Panc1 (cell line): ENCODE data around the gene SLC7A14. TPM values are rescaled to one million over a fixed set of nuclear protein-coding genes. Genes with fewer than 3 reads are reported as not detected.

Source experiments
- ATAC-seq: fragments of 200-7000 bp; cut with Tn5 transposase; 2 replicates; pipeline ENCODE4 v1.9.1; 2020; ENCODE audit warnings: mild to moderate bottlenecking, moderate library complexity
- BruUV-seq: library from RNA; stranded (reverse); fragments of 400-500 nt; replicated peaks from 2 replicates; lab custom pipeline; 2021; lab: Mats Ljungman, UMichigan
- CTCF ChIA-PET: fragments of 300-600 bp; sonication (Branson Sonifier 250); formaldehyde crosslinking; loops from one replicate; lab custom pipeline; 2022; ENCODE audit warnings: antibody characterized with exemption; lab: Charles Lee
- POLR2A ChIA-PET: fragments of 300-600 bp; sonication (Branson Sonifier 250); formaldehyde crosslinking; loops from one replicate; lab custom pipeline; 2022; ENCODE audit warnings: antibody characterized with exemption; lab: Charles Lee
- DNase-seq: peaks from one replicate; pipeline ENCODE4 v3.0.0-alpha.2; 2010; ENCODE audit warnings: low read depth, low spot score
- H3K27ac ChIP-seq: 2 replicates; pipeline ENCODE4 v1.5.1; 2011; ENCODE audit warnings: mild to moderate bottlenecking, low read length, inconsistent platforms
- H3K27me3 ChIP-seq: fragments of 200-500 bp; sonication (Bioruptor generic); 2 replicates; pipeline ENCODE4 v1.6.0; 2014; ENCODE audit warnings: low read length, inconsistent platforms; ENCODE audit not compliant: control insufficient read depth, insufficient read depth
- H3K36me3 ChIP-seq: fragments of 200-500 bp; sonication (Bioruptor generic); 2 replicates; pipeline ENCODE4 v1.5.1; 2014; ENCODE audit warnings: inconsistent platforms, mild to moderate bottlenecking, low read length, moderate library complexity; ENCODE audit not compliant: control insufficient read depth, insufficient read depth
- H3K4me1 ChIP-seq: 2 replicates; pipeline ENCODE4 v1.5.1; 2011; ENCODE audit warnings: inconsistent platforms, mild to moderate bottlenecking, low read length, moderate library complexity; ENCODE audit not compliant: control insufficient read depth, insufficient read depth
- H3K4me3 ChIP-seq, 2 experiments: 2 replicates each; pipeline ENCODE4 v1.5.1; 2011 to 2012; ENCODE audit warnings: low read depth in 2 of 2, low read length in 2 of 2, mild to moderate bottlenecking in 2 of 2, inconsistent platforms in 1 of 2, moderate library complexity in 1 of 2
- H3K9me3 ChIP-seq: fragments of 200-500 bp; sonication (Bioruptor generic); 2 replicates; pipeline ENCODE4 v1.5.1; 2014; ENCODE audit warnings: low read depth, mild to moderate bottlenecking, inconsistent platforms, low read length, moderate library complexity; ENCODE audit not compliant: control insufficient read depth, insufficient read depth
- POLR2AphosphoS5 ChIP-seq: IDR thresholded peaks from 2 replicates; pipeline ENCODE4 v1.6.1; 2012; ENCODE audit warnings: mild to moderate bottlenecking, low read depth, low read length, moderate library complexity
- SIN3A ChIP-seq: IDR thresholded peaks from 2 replicates; pipeline ENCODE4 v1.6.1; 2012; ENCODE audit warnings: low read depth, mild to moderate bottlenecking, low read length, moderate library complexity, borderline replicate concordance; ENCODE audit not compliant: insufficient read depth
- TCF7L2 ChIP-seq: IDR thresholded peaks from 2 replicates; pipeline ENCODE4 v1.6.1; 2011; ENCODE audit warnings: mild to moderate bottlenecking, low read depth, low read length, inconsistent platforms
- in situ Hi-C: cut with HindIII; loops from 2 replicates; pipeline ENCODE4 v1.10.0; 2016; ENCODE audit warnings: low sequenced_read_pairs, low pct_unique_long_range_greater_than_20kb
- intact Hi-C: fragments of 100-400 bp; cut with micrococcal nuclease; formaldehyde crosslinking; loops from one replicate; pipeline ENCODE4 v1.10.0; 2022; ENCODE audit not compliant: unreplicated experiment
- total RNA-seq: library from RNA; stranded (reverse); gene quantifications from one replicate; pipeline ENCODE4 v1.2.1, GENCODE V29; 2021; ENCODE audit not compliant: unreplicated experiment
- TF ChIP-seq, protein P1 (sequence below), 2 experiments: IDR thresholded peaks; 2 replicates each; pipeline ENCODE4 v1.6.1; 2011 to 2012; ENCODE audit warnings: low read depth in 2 of 2, control low read depth in 1 of 2, low read length in 1 of 2, mild to moderate bottlenecking in 1 of 2, moderate library complexity in 1 of 2; ENCODE audit not compliant: insufficient read depth in 1 of 2
- TF ChIP-seq, protein P2 (sequence below): fragments of 450-650 bp; IDR thresholded peaks from 2 replicates; pipeline ENCODE4 v1.5.1; 2017; ENCODE audit warnings: mild to moderate bottlenecking

SLC7A14 gene
- total RNA-seq, 1 experiment from 2014 or later: not detected

DNA sequence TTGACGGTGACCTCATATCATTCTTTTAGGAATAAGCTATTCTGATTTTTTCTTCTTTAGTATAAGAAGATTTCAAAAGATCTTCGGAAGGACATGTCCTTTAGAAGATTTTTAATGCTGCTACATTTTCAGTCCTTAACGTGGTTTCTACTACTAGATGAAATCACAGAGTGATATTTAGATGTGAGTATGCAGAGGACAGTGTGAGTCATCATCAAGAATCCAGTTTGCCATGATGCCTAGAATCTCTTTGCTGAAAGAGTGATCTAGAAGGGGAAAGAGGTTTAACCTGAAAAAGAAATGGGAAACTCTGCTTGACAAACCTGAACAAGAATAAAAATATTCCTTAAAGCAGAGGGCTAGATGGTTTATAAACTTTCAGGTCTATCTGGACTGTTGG, 43.2 kb downstream of the SLC7A14 start:
- intact Hi-C loops: no loop called here
- no peak overlapping the region for H3K4me3 ChIP-seq
- ChIA-PET CTCF (no interaction called here), POLR2A (no interaction called here)
- H3K27ac ChIP-seq: no peak overlapping the region
- no peak for ATAC-seq
- peaks cover 3% of the 10 kb centered on the region; the same call in 1 of the 2 replicates for H3K27me3 ChIP-seq
- no peaks in the 10 kb centered on the region for H3K36me3 ChIP-seq
- TF ChIP-seq, protein P1, sequence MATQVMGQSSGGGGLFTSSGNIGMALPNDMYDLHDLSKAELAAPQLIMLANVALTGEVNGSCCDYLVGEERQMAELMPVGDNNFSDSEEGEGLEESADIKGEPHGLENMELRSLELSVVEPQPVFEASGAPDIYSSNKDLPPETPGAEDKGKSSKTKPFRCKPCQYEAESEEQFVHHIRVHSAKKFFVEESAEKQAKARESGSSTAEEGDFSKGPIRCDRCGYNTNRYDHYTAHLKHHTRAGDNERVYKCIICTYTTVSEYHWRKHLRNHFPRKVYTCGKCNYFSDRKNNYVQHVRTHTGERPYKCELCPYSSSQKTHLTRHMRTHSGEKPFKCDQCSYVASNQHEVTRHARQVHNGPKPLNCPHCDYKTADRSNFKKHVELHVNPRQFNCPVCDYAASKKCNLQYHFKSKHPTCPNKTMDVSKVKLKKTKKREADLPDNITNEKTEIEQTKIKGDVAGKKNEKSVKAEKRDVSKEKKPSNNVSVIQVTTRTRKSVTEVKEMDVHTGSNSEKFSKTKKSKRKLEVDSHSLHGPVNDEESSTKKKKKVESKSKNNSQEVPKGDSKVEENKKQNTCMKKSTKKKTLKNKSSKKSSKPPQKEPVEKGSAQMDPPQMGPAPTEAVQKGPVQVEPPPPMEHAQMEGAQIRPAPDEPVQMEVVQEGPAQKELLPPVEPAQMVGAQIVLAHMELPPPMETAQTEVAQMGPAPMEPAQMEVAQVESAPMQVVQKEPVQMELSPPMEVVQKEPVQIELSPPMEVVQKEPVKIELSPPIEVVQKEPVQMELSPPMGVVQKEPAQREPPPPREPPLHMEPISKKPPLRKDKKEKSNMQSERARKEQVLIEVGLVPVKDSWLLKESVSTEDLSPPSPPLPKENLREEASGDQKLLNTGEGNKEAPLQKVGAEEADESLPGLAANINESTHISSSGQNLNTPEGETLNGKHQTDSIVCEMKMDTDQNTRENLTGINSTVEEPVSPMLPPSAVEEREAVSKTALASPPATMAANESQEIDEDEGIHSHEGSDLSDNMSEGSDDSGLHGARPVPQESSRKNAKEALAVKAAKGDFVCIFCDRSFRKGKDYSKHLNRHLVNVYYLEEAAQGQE (IDR thresholded peaks at IDR 0.05; ENCODE audit: insufficient read depth in 1 of 2, low read depth in 2 of 2, low read length in 1 of 2): no peak
- TF ChIP-seq POLR2AphosphoS5 (no peak), TCF7L2 (no peak), SIN3A (no peak)
- TF ChIP-seq, protein P2, sequence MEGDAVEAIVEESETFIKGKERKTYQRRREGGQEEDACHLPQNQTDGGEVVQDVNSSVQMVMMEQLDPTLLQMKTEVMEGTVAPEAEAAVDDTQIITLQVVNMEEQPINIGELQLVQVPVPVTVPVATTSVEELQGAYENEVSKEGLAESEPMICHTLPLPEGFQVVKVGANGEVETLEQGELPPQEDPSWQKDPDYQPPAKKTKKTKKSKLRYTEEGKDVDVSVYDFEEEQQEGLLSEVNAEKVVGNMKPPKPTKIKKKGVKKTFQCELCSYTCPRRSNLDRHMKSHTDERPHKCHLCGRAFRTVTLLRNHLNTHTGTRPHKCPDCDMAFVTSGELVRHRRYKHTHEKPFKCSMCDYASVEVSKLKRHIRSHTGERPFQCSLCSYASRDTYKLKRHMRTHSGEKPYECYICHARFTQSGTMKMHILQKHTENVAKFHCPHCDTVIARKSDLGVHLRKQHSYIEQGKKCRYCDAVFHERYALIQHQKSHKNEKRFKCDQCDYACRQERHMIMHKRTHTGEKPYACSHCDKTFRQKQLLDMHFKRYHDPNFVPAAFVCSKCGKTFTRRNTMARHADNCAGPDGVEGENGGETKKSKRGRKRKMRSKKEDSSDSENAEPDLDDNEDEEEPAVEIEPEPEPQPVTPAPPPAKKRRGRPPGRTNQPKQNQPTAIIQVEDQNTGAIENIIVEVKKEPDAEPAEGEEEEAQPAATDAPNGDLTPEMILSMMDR: no peak
- H3K9me3 ChIP-seq: no peaks in the 10 kb centered on the region
- no peak for DNase-seq
- in situ Hi-C loops: no loop called here
- H3K4me1 ChIP-seq: no peaks in the 10 kb centered on the region
- BruUV-seq: no TSS peak

DNA sequence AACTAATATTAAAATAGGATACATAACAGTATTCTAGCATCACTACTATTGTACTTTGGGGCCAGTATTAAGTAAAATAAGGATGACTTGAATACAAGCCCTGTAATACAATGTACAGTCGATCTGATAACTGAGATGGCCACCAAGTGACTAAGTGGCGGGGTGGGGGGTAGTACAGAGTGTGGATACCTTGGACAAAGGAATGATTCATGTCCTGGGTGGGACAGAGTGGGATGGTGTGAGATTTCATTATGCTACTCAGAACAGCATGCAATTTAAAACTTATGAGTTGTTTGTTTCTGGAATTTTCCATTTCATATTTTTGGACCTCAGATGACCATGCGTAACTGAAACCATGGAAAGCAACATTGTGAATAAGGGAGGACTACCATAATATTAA, 46.0 kb downstream of the SLC7A14 start:
- intact Hi-C loops (no loop called here), in situ Hi-C loops (no loop called here)
- DNase-seq (no peak), ATAC-seq (no peak)
- TF ChIP-seq TCF7L2 (no peak), SIN3A (no peak), POLR2AphosphoS5 (no peak)
- TF ChIP-seq, protein P2: no peak
- TF ChIP-seq, protein P1 (IDR thresholded peaks at IDR 0.05; ENCODE audit: insufficient read depth in 1 of 2, low read depth in 2 of 2, low read length in 1 of 2): no peak
- Histone ChIP-seq H3K4me1 (no peaks in the 10 kb centered on the region), H3K4me3 (no peak overlapping the region), H3K27ac (no peak overlapping the region), H3K9me3 (no peaks in the 10 kb centered on the region), H3K27me3 (peaks cover 8% of the 10 kb centered on the region), H3K36me3 (no peaks in the 10 kb centered on the region)
- ChIA-PET CTCF (no interaction called here), POLR2A (no interaction called here)
- BruUV-seq: no TSS peak
